ENCODE results near the gene UCN2. TPM values are rescaled to one million over a fixed set of nuclear protein-coding genes. Genes with fewer than 3 reads are reported as not detected.

The UCN2 gene
- total RNA-seq, 1 experiment from 2014 or later, result 1.8 TPM

DNA sequence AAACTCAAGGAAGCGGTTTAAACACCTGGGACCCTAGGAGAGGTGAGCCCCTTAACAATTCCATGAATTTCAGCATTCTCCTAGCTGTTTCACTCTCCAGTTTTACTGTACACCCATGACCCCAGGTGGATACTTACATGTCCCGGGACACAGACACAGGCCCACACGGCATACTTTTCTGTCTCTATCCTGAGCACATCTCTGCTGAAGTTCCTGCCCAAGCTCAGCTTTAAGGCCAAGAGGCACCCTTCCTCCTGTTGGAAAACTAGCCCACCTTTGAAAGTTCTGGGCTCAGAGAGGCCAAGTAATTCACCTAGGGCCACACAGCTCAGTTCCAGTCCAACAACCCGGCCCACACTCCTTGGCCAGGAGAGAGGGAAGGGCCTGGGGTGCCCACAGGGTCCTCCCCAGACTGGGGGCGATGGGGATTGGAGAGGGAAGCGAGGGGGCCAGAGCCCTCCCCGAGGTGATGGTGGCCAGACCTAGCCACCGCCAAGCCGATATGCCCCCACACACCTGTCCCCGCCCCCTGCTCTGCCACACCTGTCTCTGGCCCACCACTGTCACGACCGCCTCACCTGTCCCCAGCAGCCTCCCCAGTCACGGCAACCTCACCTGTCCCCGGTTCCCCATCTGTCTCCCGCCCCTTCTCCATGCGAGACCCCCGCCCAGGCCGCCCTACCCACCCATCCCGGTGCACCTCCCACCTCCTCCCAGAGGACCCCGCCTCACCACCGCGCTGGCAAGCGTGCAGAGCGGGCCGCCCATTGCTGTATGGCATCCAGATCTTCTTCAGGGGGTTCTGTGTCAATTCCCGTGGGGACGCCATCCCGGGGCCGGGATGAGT, 7.4 kb downstream of the UCN2 start:
- POLR2A ChIA-PET, result interaction anchor here (0.7 kb wide), 1 partner anchor 852 kb away, joined by 15 read pairs; no protein-coding TSS in a partner anchor
- H3K9me3 ChIP-seq (ENCODE audit: control insufficient read depth, insufficient read depth, low read depth, low read length), result no peaks in the 10 kb centered on the region
- BruUV-seq (replicated peaks), result TSS peak; percentile 73
- DNase-seq (ENCODE audit: low read depth, low spot score) (no peak), ATAC-seq (no peak)
- no peaks in the 10 kb centered on the region for H3K27me3 ChIP-seq (ENCODE audit: control insufficient read depth, insufficient read depth, low read length)
- H3K4me3 ChIP-seq (ENCODE audit: low read depth in 2 of 2, low read length in 2 of 2), result peak overlapping the region; percentile 59 to 63
- no peak overlapping the region for H3K27ac ChIP-seq (ENCODE audit: low read length)
- intact Hi-C loops (cut with micrococcal nuclease; ENCODE audit: unreplicated experiment) (no loop called here), in situ Hi-C loops (cut with HindIII; ENCODE audit: low pct_unique_long_range_greater_than_20kb, low sequenced_read_pairs) (no loop called here)
- H3K4me1 ChIP-seq (ENCODE audit: control insufficient read depth, insufficient read depth, low read length), result no peaks in the 10 kb centered on the region
- TF ChIP-seq POLR2AphosphoS5 (IDR thresholded peaks at IDR 0.05; ENCODE audit: low read depth, low read length) (no peak), SIN3A (IDR thresholded peaks at IDR 0.05; ENCODE audit: borderline replicate concordance, insufficient read depth, low read depth, low read length) (no peak), TCF7L2 (IDR thresholded peaks at IDR 0.05; ENCODE audit: low read depth, low read length) (no peak)
- TF ChIP-seq, protein P1, sequence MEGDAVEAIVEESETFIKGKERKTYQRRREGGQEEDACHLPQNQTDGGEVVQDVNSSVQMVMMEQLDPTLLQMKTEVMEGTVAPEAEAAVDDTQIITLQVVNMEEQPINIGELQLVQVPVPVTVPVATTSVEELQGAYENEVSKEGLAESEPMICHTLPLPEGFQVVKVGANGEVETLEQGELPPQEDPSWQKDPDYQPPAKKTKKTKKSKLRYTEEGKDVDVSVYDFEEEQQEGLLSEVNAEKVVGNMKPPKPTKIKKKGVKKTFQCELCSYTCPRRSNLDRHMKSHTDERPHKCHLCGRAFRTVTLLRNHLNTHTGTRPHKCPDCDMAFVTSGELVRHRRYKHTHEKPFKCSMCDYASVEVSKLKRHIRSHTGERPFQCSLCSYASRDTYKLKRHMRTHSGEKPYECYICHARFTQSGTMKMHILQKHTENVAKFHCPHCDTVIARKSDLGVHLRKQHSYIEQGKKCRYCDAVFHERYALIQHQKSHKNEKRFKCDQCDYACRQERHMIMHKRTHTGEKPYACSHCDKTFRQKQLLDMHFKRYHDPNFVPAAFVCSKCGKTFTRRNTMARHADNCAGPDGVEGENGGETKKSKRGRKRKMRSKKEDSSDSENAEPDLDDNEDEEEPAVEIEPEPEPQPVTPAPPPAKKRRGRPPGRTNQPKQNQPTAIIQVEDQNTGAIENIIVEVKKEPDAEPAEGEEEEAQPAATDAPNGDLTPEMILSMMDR (IDR thresholded peaks at IDR 0.05), result no peak
- TF ChIP-seq, protein P2, sequence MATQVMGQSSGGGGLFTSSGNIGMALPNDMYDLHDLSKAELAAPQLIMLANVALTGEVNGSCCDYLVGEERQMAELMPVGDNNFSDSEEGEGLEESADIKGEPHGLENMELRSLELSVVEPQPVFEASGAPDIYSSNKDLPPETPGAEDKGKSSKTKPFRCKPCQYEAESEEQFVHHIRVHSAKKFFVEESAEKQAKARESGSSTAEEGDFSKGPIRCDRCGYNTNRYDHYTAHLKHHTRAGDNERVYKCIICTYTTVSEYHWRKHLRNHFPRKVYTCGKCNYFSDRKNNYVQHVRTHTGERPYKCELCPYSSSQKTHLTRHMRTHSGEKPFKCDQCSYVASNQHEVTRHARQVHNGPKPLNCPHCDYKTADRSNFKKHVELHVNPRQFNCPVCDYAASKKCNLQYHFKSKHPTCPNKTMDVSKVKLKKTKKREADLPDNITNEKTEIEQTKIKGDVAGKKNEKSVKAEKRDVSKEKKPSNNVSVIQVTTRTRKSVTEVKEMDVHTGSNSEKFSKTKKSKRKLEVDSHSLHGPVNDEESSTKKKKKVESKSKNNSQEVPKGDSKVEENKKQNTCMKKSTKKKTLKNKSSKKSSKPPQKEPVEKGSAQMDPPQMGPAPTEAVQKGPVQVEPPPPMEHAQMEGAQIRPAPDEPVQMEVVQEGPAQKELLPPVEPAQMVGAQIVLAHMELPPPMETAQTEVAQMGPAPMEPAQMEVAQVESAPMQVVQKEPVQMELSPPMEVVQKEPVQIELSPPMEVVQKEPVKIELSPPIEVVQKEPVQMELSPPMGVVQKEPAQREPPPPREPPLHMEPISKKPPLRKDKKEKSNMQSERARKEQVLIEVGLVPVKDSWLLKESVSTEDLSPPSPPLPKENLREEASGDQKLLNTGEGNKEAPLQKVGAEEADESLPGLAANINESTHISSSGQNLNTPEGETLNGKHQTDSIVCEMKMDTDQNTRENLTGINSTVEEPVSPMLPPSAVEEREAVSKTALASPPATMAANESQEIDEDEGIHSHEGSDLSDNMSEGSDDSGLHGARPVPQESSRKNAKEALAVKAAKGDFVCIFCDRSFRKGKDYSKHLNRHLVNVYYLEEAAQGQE (IDR thresholded peaks at IDR 0.05; ENCODE audit: insufficient read depth in 1 of 2, low read depth in 2 of 2, low read length in 1 of 2), result no peak
- CTCF ChIA-PET, result interaction anchor here (0.6 to 1.3 kb wide), 4 partner anchors 55 to 134 kb away, joined by 3 to 4 read pairs (median 3); no protein-coding TSS in a partner anchor
- no peaks in the 10 kb centered on the region for H3K36me3 ChIP-seq (ENCODE audit: control insufficient read depth, insufficient read depth, low read length)

DNA sequence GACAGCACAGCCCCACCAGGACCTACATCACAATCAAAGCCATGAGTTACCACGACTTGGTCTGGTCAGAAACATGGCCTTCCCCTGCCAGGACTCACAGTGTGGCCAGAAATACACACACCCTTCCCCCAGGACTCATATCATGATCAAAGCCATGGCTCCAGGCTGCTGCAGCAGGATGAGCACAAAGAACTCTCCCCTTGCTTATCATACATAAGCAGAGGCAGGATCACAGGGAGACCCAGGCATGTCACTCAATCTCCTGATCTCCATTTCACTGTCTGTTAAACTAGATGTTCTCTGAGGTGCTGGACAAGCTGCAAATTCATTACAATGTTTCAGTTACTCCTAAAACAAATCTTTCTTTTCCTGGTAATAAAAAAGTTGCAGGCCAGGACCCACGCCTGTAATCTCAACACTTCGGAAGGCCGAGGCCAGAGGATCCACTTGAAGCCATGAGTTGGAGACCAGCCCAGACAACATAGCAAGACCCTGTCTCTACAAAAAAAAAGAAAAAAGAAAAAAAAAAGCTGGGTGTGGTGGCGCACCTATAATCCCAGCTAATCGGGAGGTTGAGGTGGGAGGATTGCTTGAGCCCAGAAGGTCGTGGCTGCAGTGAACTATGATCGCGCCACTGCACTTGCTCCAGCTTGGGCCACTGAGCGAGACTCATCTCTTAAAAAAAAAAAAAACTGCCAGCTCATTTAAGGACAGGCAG, 8.2 kb downstream of the UCN2 start:
- intact Hi-C loops (cut with micrococcal nuclease; ENCODE audit: unreplicated experiment), result no loop called here
- no peaks in the 10 kb centered on the region for H3K36me3 ChIP-seq (ENCODE audit: control insufficient read depth, insufficient read depth, low read length)
- in situ Hi-C loops (cut with HindIII; ENCODE audit: low pct_unique_long_range_greater_than_20kb, low sequenced_read_pairs), result no loop called here
- ChIA-PET CTCF (interaction anchor here (0.6 to 0.7 kb wide), 2 partner anchors 97 to 133 kb away, joined by 3 read pairs; no protein-coding TSS in a partner anchor), POLR2A (no interaction called here)
- BruUV-seq (replicated peaks), result no TSS peak
- H3K4me3 ChIP-seq (ENCODE audit: low read depth in 2 of 2, low read length in 2 of 2), result peak overlapping the region in 1 of 2 experiments; percentile 63; a peak in 2 of 4 replicates
- DNase-seq (ENCODE audit: low read depth, low spot score), result no peak
- no peak overlapping the region for H3K27ac ChIP-seq (ENCODE audit: low read length)
- TF ChIP-seq, protein P2 (IDR thresholded peaks at IDR 0.05; ENCODE audit: insufficient read depth in 1 of 2, low read depth in 2 of 2, low read length in 1 of 2), result no peak
- TF ChIP-seq TCF7L2 (IDR thresholded peaks at IDR 0.05; ENCODE audit: low read depth, low read length) (no peak), POLR2AphosphoS5 (IDR thresholded peaks at IDR 0.05; ENCODE audit: low read depth, low read length) (no peak), SIN3A (IDR thresholded peaks at IDR 0.05; ENCODE audit: borderline replicate concordance, insufficient read depth, low read depth, low read length) (no peak)
- TF ChIP-seq, protein P1 (IDR thresholded peaks at IDR 0.05), result no peak
- no peaks in the 10 kb centered on the region for H3K27me3 ChIP-seq (ENCODE audit: control insufficient read depth, insufficient read depth, low read length)
- no peaks in the 10 kb centered on the region for H3K9me3 ChIP-seq (ENCODE audit: control insufficient read depth, insufficient read depth, low read depth, low read length)
- no peak for ATAC-seq
- no peaks in the 10 kb centered on the region for H3K4me1 ChIP-seq (ENCODE audit: control insufficient read depth, insufficient read depth, low read length)
